CD4-positive, alpha-beta memory T cell (primary cell): ENCODE data around the gene CYBRD1. TPM values are rescaled to one million over a fixed set of nuclear protein-coding genes. Genes with fewer than 3 reads are reported as not detected.

ENCODE experiments used
- CTCF ChIA-PET: fragments of 350-600 bp; sonication (Branson Sonifier 250); formaldehyde crosslinking; loops from one replicate; lab custom pipeline; 2021; ENCODE audit warnings: inconsistent platforms; ENCODE audit not compliant: partially characterized antibody; lab: Charles Lee
- POLR2A ChIA-PET: fragments of 350-600 bp; sonication (Branson Sonifier 250); formaldehyde crosslinking; loops from one replicate; lab custom pipeline; 2021; ENCODE audit not compliant: partially characterized antibody; lab: Charles Lee
- DNase-seq, 5 donors: peaks; one replicate each; pipeline versions ENCODE4 v3.0.0 to v3.0.0-alpha.2; 2020 to 2022; ENCODE audit warnings: mixed read lengths in 1 of 5
- H3K27ac ChIP-seq: one replicate; pipeline ENCODE4 v1.7.0; 2013; ENCODE audit warnings: low read depth, low read length
- H3K27me3 ChIP-seq: 2 replicates; pipeline ENCODE4 v1.7.0; 2013; ENCODE audit warnings: mild to moderate bottlenecking, low read length, moderate library complexity; ENCODE audit not compliant: insufficient read depth
- H3K36me3 ChIP-seq: 2 replicates; pipeline ENCODE4 v1.7.0; 2013; ENCODE audit warnings: mild to moderate bottlenecking, low read length, moderate library complexity; ENCODE audit not compliant: insufficient read depth
- H3K4me1 ChIP-seq: 2 replicates; pipeline ENCODE4 v1.7.0; 2013; ENCODE audit warnings: mild to moderate bottlenecking, low read length, moderate library complexity; ENCODE audit not compliant: insufficient read depth
- H3K4me3 ChIP-seq, 2 donors: one replicate each; pipeline ENCODE4 v1.7.0; 2013; ENCODE audit warnings: low read length in 2 of 2, mild to moderate bottlenecking in 1 of 2
- H3K9me3 ChIP-seq, 2 donors: one replicate each; pipeline ENCODE4 v1.7.0; 2013; ENCODE audit warnings: low read length in 2 of 2, control low read depth in 1 of 2; ENCODE audit not compliant: control insufficient read depth in 1 of 2
- H3K27ac Mint-ChIP-seq, 7 donors: one replicate each; pipeline ENCODE4 v1.8.0; 2020 to 2021; ENCODE audit warnings: mixed read lengths in 7 of 7, mild to moderate bottlenecking in 6 of 7, inconsistent platforms in 3 of 7, moderate library complexity in 3 of 7
- H3K27me3 Mint-ChIP-seq, 2 donors: one replicate each; pipeline ENCODE4 v1.8.0; 2020 to 2021; ENCODE audit warnings: mixed read lengths in 2 of 2
- H3K36me3 Mint-ChIP-seq, 2 donors: one replicate each; pipeline ENCODE4 v1.8.0; 2020 to 2021; ENCODE audit warnings: mixed read lengths in 2 of 2, inconsistent platforms in 1 of 2, mild to moderate bottlenecking in 1 of 2
- H3K4me1 Mint-ChIP-seq, 4 donors: one replicate each; pipeline ENCODE4 v1.8.0; 2020 to 2021; ENCODE audit warnings: mixed read lengths in 4 of 4, mild to moderate bottlenecking in 1 of 4
- H3K4me3 Mint-ChIP-seq, 8 donors: one replicate each; pipeline ENCODE4 v1.8.0; 2020 to 2021; ENCODE audit warnings: mixed read lengths in 8 of 8, mild to moderate bottlenecking in 7 of 8, moderate library complexity in 6 of 8, inconsistent platforms in 3 of 8
- H3K9me3 Mint-ChIP-seq, 8 donors: one replicate each; pipeline ENCODE4 v1.8.0; 2020 to 2021; ENCODE audit warnings: mixed read lengths in 8 of 8, mild to moderate bottlenecking in 5 of 8, inconsistent platforms in 3 of 8, moderate library complexity in 1 of 8
- intact Hi-C: fragments of 100-400 bp; cut with micrococcal nuclease; formaldehyde crosslinking; loops from one replicate; pipeline ENCODE4 v1.15.1; 2023
- polyA plus RNA-seq, 2 donors: library from polyadenylated mRNA; unstranded; fragments of 300-500 nt; fragmentation: Illumina TruSeq; gene quantifications; one replicate each; pipeline ENCODE4 v1.2.3, GENCODE V29; 2021
- total RNA-seq, 2 experiments: library from RNA; stranded (reverse); gene quantifications; one replicate each; pipeline ENCODE4 v1.2.3, GENCODE V29; 2021

CYBRD1 gene
- 1 to 10 TPM in 1 of 2 experiments, under 1 TPM in 1; 0.64 to 1.1 TPM for total RNA-seq
- 1 to 10 TPM in 1 of 2 donors, under 1 TPM in 1; 0.59 to 1.6 TPM for polyA plus RNA-seq

GRCh38 chr2:171522052-171522787 lies at the start of gene CYBRD1:
TSS of gene CYBRD1 (plus strand) at chr2:171522474. CDS start at chr2:171522546, 72 bp downstream.
- Histone ChIP-seq H3K4me1 (peaks cover 21% of the 10 kb centered on the region), H3K36me3 (no peaks in the 10 kb centered on the region), H3K4me3 (peak within 1 kb of the TSS; percentile 9 to 17), H3K27me3 (peaks cover 4% of the 10 kb centered on the region), H3K27ac (no peak within 1 kb of the TSS), H3K9me3 (no peaks in the 10 kb centered on the region)
- Mint-ChIP-seq H3K4me1 (peaks cover 4 to 21% (median 13%) of the 10 kb centered on the region in 4 donors), H3K36me3 (no peaks in the 10 kb centered on the region), H3K9me3 (no peaks in the 10 kb centered on the region), H3K27me3 (peaks cover 30% of the 10 kb centered on the region in 2 donors), H3K27ac (no peak within 1 kb of the TSS), H3K4me3 (peak within 1 kb of the TSS; percentile 60 to 83 (median 76))
- POLR2A ChIA-PET = no interaction called here
- CTCF ChIA-PET = interaction anchor here (1.8 kb wide), 1 partner anchor 10 kb away, joined by 3 read pairs; no protein-coding TSS in a partner anchor
- intact Hi-C loops = no loop called here
- no peak for DNase-seq

GRCh38 chr2:171475979-171476378 lies 46.3 kb upstream of the CYBRD1 start:
- H3K4me1 ChIP-seq = no peaks in the 10 kb centered on the region
- H3K27ac Mint-ChIP-seq = no peak overlapping the region
- no peak overlapping the region for H3K27ac ChIP-seq
- H3K36me3 ChIP-seq = peaks cover 26% of the 10 kb centered on the region
- H3K4me3 Mint-ChIP-seq = no peak overlapping the region
- no peak overlapping the region for H3K4me3 ChIP-seq
- intact Hi-C loops = no loop called here
- no peak for DNase-seq
- H3K4me1 Mint-ChIP-seq = peaks cover 0 to 2% (median 0%) of the 10 kb centered on the region in 4 donors
- H3K36me3 Mint-ChIP-seq = peaks cover 45 to 66% of the 10 kb centered on the region in 2 donors
- no peaks in the 10 kb centered on the region for H3K9me3 Mint-ChIP-seq
- no peaks in the 10 kb centered on the region for H3K9me3 ChIP-seq
- ChIA-PET POLR2A (no interaction called here), CTCF (no interaction called here)
- H3K27me3 Mint-ChIP-seq = no peaks in the 10 kb centered on the region
- no peaks in the 10 kb centered on the region for H3K27me3 ChIP-seq

GRCh38 chr2:171478345-171478744 lies 43.9 kb upstream of the CYBRD1 start:
- ChIA-PET CTCF (no interaction called here), POLR2A (no interaction called here)
- peaks cover 31% of the 10 kb centered on the region for H3K36me3 ChIP-seq
- Mint-ChIP-seq H3K36me3 (peaks cover 53 to 78% of the 10 kb centered on the region in 2 donors), H3K4me1 (peaks cover 0 to 4% (median 2%) of the 10 kb centered on the region in 4 donors), H3K27ac (peak overlapping the region in 2 of 7 donors; percentile 20 to 43), H3K9me3 (no peaks in the 10 kb centered on the region), H3K4me3 (no peak overlapping the region), H3K27me3 (no peaks in the 10 kb centered on the region)
- no peak for DNase-seq
- no peaks in the 10 kb centered on the region for H3K4me1 ChIP-seq
- no peaks in the 10 kb centered on the region for H3K9me3 ChIP-seq
- H3K4me3 ChIP-seq = no peak overlapping the region
- intact Hi-C loops = no loop called here
- H3K27me3 ChIP-seq = no peaks in the 10 kb centered on the region
- no peak overlapping the region for H3K27ac ChIP-seq

- H3K4me1 ChIP-seq = no peaks in the 10 kb centered on the region
- no peaks in the 10 kb centered on the region for H3K27me3 Mint-ChIP-seq
- no peak overlapping the region for H3K4me3 ChIP-seq
- no peak overlapping the region for H3K27ac ChIP-seq
- H3K4me1 Mint-ChIP-seq = peaks cover 0 to 9% (median 6%) of the 10 kb centered on the region in 4 donors
- intact Hi-C loops = no loop called here
- no peaks in the 10 kb centered on the region for H3K9me3 ChIP-seq
- ChIA-PET POLR2A (no interaction called here), CTCF (no interaction called here)
- H3K27ac Mint-ChIP-seq = peak overlapping the region in 2 of 7 donors; percentile 52 to 62
- H3K9me3 Mint-ChIP-seq = no peaks in the 10 kb centered on the region
- H3K27me3 ChIP-seq = no peaks in the 10 kb centered on the region
- peaks cover 45 to 68% of the 10 kb centered on the region in 2 donors for H3K36me3 Mint-ChIP-seq
- peaks cover 25% of the 10 kb centered on the region for H3K36me3 ChIP-seq
- no peak for DNase-seq
- no peak overlapping the region for H3K4me3 Mint-ChIP-seq
Measured at GRCh38 chr2:171479154-171479814, 43.0 kb upstream of the CYBRD1 start.

- no peaks in the 10 kb centered on the region for H3K27me3 Mint-ChIP-seq
- CTCF ChIA-PET = no interaction called here
- Histone ChIP-seq H3K9me3 (no peaks in the 10 kb centered on the region), H3K4me1 (peaks cover 10% of the 10 kb centered on the region), H3K27ac (no peak overlapping the region), H3K4me3 (no peak overlapping the region), H3K36me3 (peaks cover 15% of the 10 kb centered on the region), H3K27me3 (no peaks in the 10 kb centered on the region)
- no peak overlapping the region for H3K4me3 Mint-ChIP-seq
- intact Hi-C loops = no loop called here
- peaks cover 10 to 23% (median 16%) of the 10 kb centered on the region in 4 donors for H3K4me1 Mint-ChIP-seq
- no peak for DNase-seq
- peak overlapping the region in 1 of 7 donors; percentile 8 for H3K27ac Mint-ChIP-seq
- peaks cover 43 to 65% of the 10 kb centered on the region in 2 donors for H3K36me3 Mint-ChIP-seq
- POLR2A ChIA-PET = no interaction called here
- no peaks in the 10 kb centered on the region for H3K9me3 Mint-ChIP-seq
Measured at GRCh38 chr2:171480908-171481307, 41.4 kb upstream of the CYBRD1 start.

GRCh38 chr2:171482308-171482707 lies 40.0 kb upstream of the CYBRD1 start:
- no peak for DNase-seq
- Mint-ChIP-seq H3K27ac (peak overlapping the region in 2 of 7 donors; percentile 11 to 37), H3K4me1 (peaks cover 10 to 23% (median 16%) of the 10 kb centered on the region in 4 donors), H3K9me3 (no peaks in the 10 kb centered on the region), H3K27me3 (no peaks in the 10 kb centered on the region), H3K4me3 (no peak overlapping the region), H3K36me3 (peaks cover 44 to 65% of the 10 kb centered on the region in 2 donors)
- H3K27me3 ChIP-seq = no peaks in the 10 kb centered on the region
- no peak overlapping the region for H3K4me3 ChIP-seq
- H3K36me3 ChIP-seq = peaks cover 10% of the 10 kb centered on the region
- no peak overlapping the region for H3K27ac ChIP-seq
- intact Hi-C loops = no loop called here
- CTCF ChIA-PET = no interaction called here
- H3K4me1 ChIP-seq = peaks cover 10% of the 10 kb centered on the region
- POLR2A ChIA-PET = no interaction called here
- H3K9me3 ChIP-seq = no peaks in the 10 kb centered on the region

GRCh38 chr2:171482877-171483276 lies 39.4 kb upstream of the CYBRD1 start:
- intact Hi-C loops = no loop called here
- Mint-ChIP-seq H3K9me3 (no peaks in the 10 kb centered on the region), H3K27me3 (no peaks in the 10 kb centered on the region), H3K36me3 (peaks cover 47 to 61% of the 10 kb centered on the region in 2 donors), H3K4me3 (no peak overlapping the region), H3K27ac (peak overlapping the region in 2 of 7 donors; percentile 5 to 11), H3K4me1 (peaks cover 10 to 23% (median 16%) of the 10 kb centered on the region in 4 donors)
- Histone ChIP-seq H3K27ac (no peak overlapping the region), H3K4me3 (no peak overlapping the region), H3K36me3 (peaks cover 10% of the 10 kb centered on the region), H3K27me3 (no peaks in the 10 kb centered on the region), H3K9me3 (no peaks in the 10 kb centered on the region), H3K4me1 (peaks cover 10% of the 10 kb centered on the region)
- no peak for DNase-seq
- ChIA-PET POLR2A (no interaction called here), CTCF (no interaction called here)
